Astrocyte of the spinal cord (primary cell): Measurements from ENCODE around the gene ACAT2.
"Not testable (repeated sequence)": the region's sequence is repeated elsewhere in the genome, so short reads cannot be mapped to it uniquely, and the experiment has no call there.

Experiments used
- DNase-seq: peaks from one replicate; pipeline ENCODE4 v3.0.0; 2011; ENCODE audit warnings: low read depth, low spot score
- H3K4me3 ChIP-seq: 2 replicates; pipeline ENCODE4 v1.5.1; 2011; ENCODE audit warnings: low read depth, mild to moderate bottlenecking, low read length, moderate library complexity
- in situ Hi-C: cut with HindIII; loops from 2 replicates; pipeline ENCODE4 v1.10.0; 2017; ENCODE audit warnings: low sequenced_read_pairs
- TF ChIP-seq, protein P1 (sequence below): IDR thresholded peaks from 2 replicates; pipeline ENCODE4 v1.5.1; 2012; ENCODE audit warnings: low read depth, mild to moderate bottlenecking, low read length, inconsistent platforms

ACAT2 gene

DNA sequence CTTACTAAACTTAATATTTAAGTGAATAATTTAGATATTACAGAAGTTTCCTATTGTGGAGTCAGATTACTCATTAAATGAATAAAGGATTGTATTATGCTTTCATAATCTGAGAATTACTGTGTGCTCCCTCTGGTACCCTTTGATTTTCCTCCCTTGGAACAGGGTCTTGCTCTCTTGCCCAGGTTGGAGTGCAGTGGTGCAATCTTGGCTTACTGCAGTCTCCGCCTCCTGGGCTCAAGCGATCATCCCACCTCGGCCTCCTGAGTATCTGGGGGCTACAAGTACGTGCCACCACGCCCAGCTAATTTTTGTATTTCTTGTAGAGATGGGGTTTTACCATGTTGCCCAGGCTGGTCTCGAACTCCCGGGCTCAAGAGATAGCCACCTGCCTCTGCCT, 24.9 kb upstream of the ACAT2 start:
- no peak overlapping the region for H3K4me3 ChIP-seq
- in situ Hi-C loops: no loop called here
- DNase-seq: no peak
- TF ChIP-seq, protein P1, sequence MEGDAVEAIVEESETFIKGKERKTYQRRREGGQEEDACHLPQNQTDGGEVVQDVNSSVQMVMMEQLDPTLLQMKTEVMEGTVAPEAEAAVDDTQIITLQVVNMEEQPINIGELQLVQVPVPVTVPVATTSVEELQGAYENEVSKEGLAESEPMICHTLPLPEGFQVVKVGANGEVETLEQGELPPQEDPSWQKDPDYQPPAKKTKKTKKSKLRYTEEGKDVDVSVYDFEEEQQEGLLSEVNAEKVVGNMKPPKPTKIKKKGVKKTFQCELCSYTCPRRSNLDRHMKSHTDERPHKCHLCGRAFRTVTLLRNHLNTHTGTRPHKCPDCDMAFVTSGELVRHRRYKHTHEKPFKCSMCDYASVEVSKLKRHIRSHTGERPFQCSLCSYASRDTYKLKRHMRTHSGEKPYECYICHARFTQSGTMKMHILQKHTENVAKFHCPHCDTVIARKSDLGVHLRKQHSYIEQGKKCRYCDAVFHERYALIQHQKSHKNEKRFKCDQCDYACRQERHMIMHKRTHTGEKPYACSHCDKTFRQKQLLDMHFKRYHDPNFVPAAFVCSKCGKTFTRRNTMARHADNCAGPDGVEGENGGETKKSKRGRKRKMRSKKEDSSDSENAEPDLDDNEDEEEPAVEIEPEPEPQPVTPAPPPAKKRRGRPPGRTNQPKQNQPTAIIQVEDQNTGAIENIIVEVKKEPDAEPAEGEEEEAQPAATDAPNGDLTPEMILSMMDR: no peak

DNA sequence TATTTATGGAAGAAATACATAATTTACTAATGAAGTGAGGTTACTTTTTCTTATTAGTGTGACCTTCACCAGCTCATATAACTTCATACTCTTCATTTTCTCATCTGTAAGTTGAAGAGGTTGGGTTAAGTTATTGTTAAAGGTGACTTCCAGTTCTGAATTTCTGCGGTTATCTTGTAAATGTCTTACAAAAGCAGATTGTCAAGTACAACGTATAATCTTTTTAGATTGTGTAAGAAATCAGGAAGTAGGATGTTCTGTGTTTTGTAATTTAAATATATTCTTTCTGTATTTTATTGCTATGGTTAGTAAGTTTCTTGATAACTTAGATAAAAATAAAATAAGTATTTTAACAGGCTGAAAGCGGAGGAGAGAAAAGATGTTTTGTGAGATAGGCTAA, 22.5 kb upstream of the ACAT2 start:
- H3K4me3 ChIP-seq: no peak overlapping the region
- in situ Hi-C loops: no loop called here
- TF ChIP-seq, protein P1: no peak
- DNase-seq: no peak

GRCh38 chr6:159742165-159742564, 19.7 kb upstream of the ACAT2 start:
- no peak overlapping the region for H3K4me3 ChIP-seq
- TF ChIP-seq, protein P1: no peak
- no peak for DNase-seq
- in situ Hi-C loops: no loop called here

GRCh38 chr6:159745081-159745480, 16.8 kb upstream of the ACAT2 start:
- DNase-seq: no peak
- no peak overlapping the region for H3K4me3 ChIP-seq
- in situ Hi-C loops: no loop called here
- TF ChIP-seq, protein P1: no peak

DNA sequence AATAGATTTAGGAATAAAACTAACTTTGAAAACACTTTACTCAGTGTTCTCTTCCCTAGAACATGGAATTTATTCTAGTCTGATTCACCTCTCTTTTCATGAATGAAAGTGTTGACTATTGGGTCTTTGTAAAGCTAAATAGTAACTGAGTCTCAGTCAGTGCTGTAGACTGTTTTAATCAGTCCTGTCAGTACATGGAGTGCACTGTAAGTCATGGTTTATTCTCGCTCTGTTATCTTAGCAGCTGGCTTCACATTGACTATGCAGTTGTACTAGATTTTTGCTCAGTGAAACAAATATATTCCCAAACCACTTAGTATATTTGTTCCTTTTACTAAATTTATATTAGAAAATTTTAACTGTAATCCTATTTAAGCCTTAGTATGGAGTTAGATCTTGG, 15.1 kb upstream of the ACAT2 start:
- TF ChIP-seq, protein P1: no peak
- DNase-seq: no peak
- in situ Hi-C loops: no loop called here
- H3K4me3 ChIP-seq: no peak overlapping the region

DNA sequence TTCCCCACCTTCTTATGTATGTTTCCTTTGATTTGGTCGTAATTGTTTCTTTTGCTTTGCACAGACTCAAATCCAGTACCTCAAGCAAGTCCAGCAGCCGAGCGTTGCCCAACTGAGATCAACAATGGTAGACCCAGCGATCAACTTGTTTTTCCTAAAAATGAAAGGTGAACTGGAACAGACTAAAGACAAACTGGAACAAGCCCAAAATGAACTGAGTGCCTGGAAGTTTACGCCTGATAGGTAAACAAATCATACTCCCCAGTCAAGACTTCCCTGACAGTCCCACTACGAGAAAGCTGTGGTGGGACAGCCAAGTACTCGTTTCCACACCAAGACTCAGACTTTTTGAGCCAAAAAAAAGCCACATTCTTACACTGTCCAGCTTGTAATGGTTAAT, 13.7 kb upstream of the ACAT2 start:
- H3K4me3 ChIP-seq, DNase-seq, in situ Hi-C loops: not testable (repeated sequence)

DNA sequence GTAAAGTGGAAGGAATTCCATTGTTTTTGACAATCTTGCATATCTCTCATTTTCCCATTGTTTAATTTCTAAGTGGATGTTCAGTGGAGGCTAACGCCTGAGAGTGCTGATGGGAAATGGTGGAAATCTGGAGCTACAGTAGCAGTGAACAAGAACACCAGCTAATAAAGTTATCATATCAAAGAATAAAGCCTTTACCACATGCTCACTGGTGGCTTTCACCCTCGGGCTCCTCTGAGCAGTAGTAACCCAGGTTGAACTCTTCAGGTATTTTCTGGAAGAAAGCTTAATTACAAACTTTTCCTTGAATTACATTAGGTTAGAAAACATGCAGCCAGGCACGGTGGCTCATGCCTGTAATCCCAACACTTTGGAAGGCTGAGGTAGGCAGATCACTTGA, 10.4 kb upstream of the ACAT2 start:
- in situ Hi-C loops: no loop called here
- TF ChIP-seq, protein P1: no peak

More for the DNA sequence above, 10.4 kb upstream of the ACAT2 start:
- H3K4me3 ChIP-seq: no peak overlapping the region
- DNase-seq: no peak
